H9 (cell line): ENCODE results near the gene PARP9. TPM values are rescaled to one million over a fixed set of nuclear protein-coding genes. Genes with fewer than 3 reads are reported as not detected.

Source experiments
- DNase-seq: peaks from one replicate; pipeline ENCODE4 v3.0.0-alpha.2; 2017
- H2AFZ ChIP-seq: one replicate; pipeline ENCODE4 v1.6.1; 2013; ENCODE audit warnings: mild to moderate bottlenecking, low read length, control low read depth, moderate library complexity
- H2AK5ac ChIP-seq: 2 replicates; pipeline ENCODE4 v1.6.1; 2013; ENCODE audit warnings: low read length, control low read depth, mixed read lengths; ENCODE audit not compliant: insufficient read length
- H2BK120ac ChIP-seq: one replicate; pipeline ENCODE4 v1.6.1; 2013; ENCODE audit warnings: low read depth, mild to moderate bottlenecking, low read length, control low read depth, inconsistent platforms; ENCODE audit not compliant: poor library complexity, severe bottlenecking
- H2BK12ac ChIP-seq: 2 replicates; pipeline ENCODE4 v1.6.1; 2013; ENCODE audit warnings: low read length, control low read depth, mixed read lengths, low read depth; ENCODE audit not compliant: insufficient read length
- H2BK15ac ChIP-seq: 2 replicates; pipeline ENCODE4 v1.6.1; 2013; ENCODE audit warnings: low read depth, low read length, control low read depth
- H2BK20ac ChIP-seq: one replicate; pipeline ENCODE4 v1.6.1; 2013; ENCODE audit warnings: low read depth, mild to moderate bottlenecking, low read length, control low read depth, inconsistent platforms; ENCODE audit not compliant: poor library complexity, severe bottlenecking
- H2BK5ac ChIP-seq: 2 replicates; pipeline ENCODE4 v1.6.1; 2013; ENCODE audit warnings: low read length, control low read depth, mixed read lengths; ENCODE audit not compliant: insufficient read length
- H3K14ac ChIP-seq: 2 replicates; pipeline ENCODE4 v1.6.1; 2013; ENCODE audit warnings: low read length, control low read depth; ENCODE audit not compliant: insufficient read depth
- H3K18ac ChIP-seq: 2 replicates; pipeline ENCODE4 v1.6.1; 2013; ENCODE audit warnings: low read depth, mild to moderate bottlenecking, mixed read lengths, low read length, control low read depth; ENCODE audit not compliant: insufficient read length
- H3K23ac ChIP-seq: 2 replicates; pipeline ENCODE4 v1.6.1; 2013; ENCODE audit warnings: low read length, control low read depth, mixed read lengths, low read depth; ENCODE audit not compliant: insufficient read length
- H3K23me2 ChIP-seq: 2 replicates; pipeline ENCODE4 v1.6.1; 2013; ENCODE audit warnings: low read depth, mild to moderate bottlenecking, mixed read lengths, low read length, control low read depth; ENCODE audit not compliant: insufficient read length, poor library complexity, severe bottlenecking
- H3K27ac ChIP-seq: 2 replicates; pipeline ENCODE4 v1.5.1; 2013; ENCODE audit warnings: low read length, control low read depth, mixed read lengths, low read depth; ENCODE audit not compliant: insufficient read length
- H3K27me3 ChIP-seq: 2 replicates; pipeline ENCODE4 v1.6.1; 2013; ENCODE audit warnings: low read length, control low read depth, inconsistent platforms; ENCODE audit not compliant: insufficient read depth
- H3K4ac ChIP-seq: 2 replicates; pipeline ENCODE4 v1.6.1; 2013; ENCODE audit warnings: low read depth, mild to moderate bottlenecking, control low read depth, inconsistent platforms, low read length, moderate library complexity
- H3K4me1 ChIP-seq: 2 replicates; pipeline ENCODE4 v1.6.1; 2013; ENCODE audit warnings: low read length, control low read depth, inconsistent platforms; ENCODE audit not compliant: insufficient read depth
- H3K4me2 ChIP-seq: 2 replicates; pipeline ENCODE4 v1.6.1; 2013; ENCODE audit warnings: low read length, control low read depth, mixed read lengths; ENCODE audit not compliant: insufficient read length, insufficient read depth
- H3K56ac ChIP-seq: 2 replicates; pipeline ENCODE4 v1.6.1; 2013; ENCODE audit warnings: low read depth, mild to moderate bottlenecking, mixed read lengths, low read length, control low read depth; ENCODE audit not compliant: insufficient read length
- H3K79me1 ChIP-seq: 2 replicates; pipeline ENCODE4 v1.6.1; 2013; ENCODE audit warnings: low read depth, mild to moderate bottlenecking, moderate library complexity, low read length, control low read depth, inconsistent platforms; ENCODE audit not compliant: insufficient read depth, poor library complexity, severe bottlenecking
- H3K79me2 ChIP-seq: 2 replicates; pipeline ENCODE4 v1.6.1; 2013; ENCODE audit warnings: low read length, control low read depth, inconsistent platforms; ENCODE audit not compliant: insufficient read depth
- H3K9ac ChIP-seq: 2 replicates; pipeline ENCODE4 v1.6.1; 2013; ENCODE audit warnings: low read length, control low read depth, mixed read lengths; ENCODE audit not compliant: insufficient read length; ENCODE audit errors: extremely low read depth
- H3K9me3 ChIP-seq: one replicate; pipeline ENCODE4 v1.6.1; 2013; ENCODE audit warnings: low read depth, low read length, inconsistent platforms; ENCODE audit not compliant: control insufficient read depth
- H3T11ph ChIP-seq: one replicate; pipeline ENCODE4 v1.6.1; 2013; ENCODE audit warnings: mild to moderate bottlenecking, low read length, control low read depth, inconsistent platforms
- H4K20me1 ChIP-seq: one replicate; pipeline ENCODE4 v1.6.1; 2013; ENCODE audit not compliant: control insufficient read depth, insufficient read length, insufficient read depth
- H4K5ac ChIP-seq: 2 replicates; pipeline ENCODE4 v1.6.1; 2013; ENCODE audit warnings: low read depth, mild to moderate bottlenecking, mixed read lengths, low read length, control low read depth; ENCODE audit not compliant: insufficient read length
- H4K8ac ChIP-seq: replicated peaks from 2 replicates; pipeline ENCODE4 v1.6.1; 2013; ENCODE audit warnings: low read length, control low read depth, mixed read lengths, low read depth; ENCODE audit not compliant: insufficient read length
- H4K91ac ChIP-seq: 2 replicates; pipeline ENCODE4 v1.6.1; 2013; ENCODE audit warnings: low read depth, mild to moderate bottlenecking, moderate library complexity, mixed read lengths, low read length, control low read depth; ENCODE audit not compliant: insufficient read length
- H3K27ac Mint-ChIP-seq, 3 experiments: 2 replicates in 2 of 3; 3 replicates in 1 of 3; pipeline ENCODE4 v1.8.0; 2020 to 2021; ENCODE audit warnings: mixed read lengths in 3 of 3, mild to moderate bottlenecking in 1 of 3, moderate library complexity in 1 of 3
- H3K27me3 Mint-ChIP-seq: 2 replicates; pipeline ENCODE4 v1.8.0; 2021; ENCODE audit warnings: low read depth, mild to moderate bottlenecking, moderate library complexity, mixed read lengths
- H3K36me3 Mint-ChIP-seq, 3 experiments: 2 replicates in 2 of 3; 3 replicates in 1 of 3; pipeline ENCODE4 v1.8.0; 2020 to 2021; ENCODE audit warnings: low read depth in 3 of 3, mixed read lengths in 3 of 3; ENCODE audit not compliant: insufficient read depth in 1 of 3
- H3K4me1 Mint-ChIP-seq, 2 experiments: 2 replicates each; pipeline ENCODE4 v1.8.0; 2020; ENCODE audit warnings: mixed read lengths in 2 of 2
- H3K4me3 Mint-ChIP-seq, 2 experiments: 2 replicates in 1 of 2; 3 replicates in 1 of 2; pipeline ENCODE4 v1.8.0; 2020 to 2021; ENCODE audit warnings: mild to moderate bottlenecking in 2 of 2, mixed read lengths in 2 of 2, moderate library complexity in 1 of 2
- H3K9me3 Mint-ChIP-seq, 2 experiments: 2 replicates in 1 of 2; 3 replicates in 1 of 2; pipeline ENCODE4 v1.8.0; 2020; ENCODE audit warnings: mild to moderate bottlenecking in 2 of 2, mixed read lengths in 2 of 2, moderate library complexity in 1 of 2
- CTCF ChIP-seq: fragments of 200-600 bp; sonication (generic); conservative IDR thresholded peaks from 3 replicates; pipeline ENCODE4 v1.8.0; 2021; ENCODE audit warnings: antibody characterized with exemption, mild to moderate bottlenecking
- WGBS: extraction: QIAGEN DNeasy Blood & Tissue Kit; methylation state at CpG from one replicate; pipeline ENCODE4 v1.1.7; 2013; ENCODE audit warnings: missing lambda C conversion rate, low lambda C conversion rate, mixed read lengths; ENCODE audit not compliant: insufficient read length; ENCODE audit errors: extremely low coverage; 5-methylcytosine and 5-hydroxymethylcytosine counted together
- total RNA-seq: library from RNA; stranded (reverse); gene quantifications from 2 replicates; pipeline ENCODE4 v1.2.1, GENCODE V29; 2021

Gene PARP9
- total RNA-seq, 1 experiment from 2014 or later = 3.4 TPM

GRCh38 chr3:122557356-122557755 is 6.7 kb downstream of the PARP9 start:
- Histone ChIP-seq H4K20me1 (no peaks in the 10 kb centered on the region), H3K4me2 (no peak overlapping the region), H2BK12ac (no peak overlapping the region), H3K9ac (no peak overlapping the region), H2AFZ (no peak overlapping the region), H4K91ac (no peak overlapping the region), H2BK5ac (no peak overlapping the region), H3K18ac (no peak overlapping the region), H3K23me2 (no peaks in the 10 kb centered on the region), H2BK120ac (no peak overlapping the region), H3K9me3 (no peaks in the 10 kb centered on the region), H3K79me2 (no peaks in the 10 kb centered on the region), H3K14ac (no peak overlapping the region), H4K5ac (no peak overlapping the region), H3K27me3 (no peaks in the 10 kb centered on the region), H3K4me1 (peaks cover 7% of the 10 kb centered on the region), H3T11ph (no peak overlapping the region), H2BK15ac (no peak overlapping the region), H2BK20ac (no peak overlapping the region), H3K56ac (no peak overlapping the region), H3K27ac (no peak overlapping the region), H3K79me1 (no peaks in the 10 kb centered on the region), H3K4ac (no peak overlapping the region), H3K23ac (no peak overlapping the region), H2AK5ac (no peak overlapping the region), H4K8ac (no peak overlapping the region)
- Mint-ChIP-seq H3K36me3 (no peaks in the 10 kb centered on the region; a peak in 1 of 7 replicates), H3K4me3 (no peak overlapping the region), H3K9me3 (no peaks in the 10 kb centered on the region), H3K27ac (no peak overlapping the region), H3K4me1 (peaks cover 17 to 23% of the 10 kb centered on the region in 2 experiments), H3K27me3 (no peaks in the 10 kb centered on the region)
- TF ChIP-seq CTCF = no peak
- no peak for DNase-seq
- WGBS = no CpG with 5 or more reads among the region's 5 CpGs
